KMS-11 (cell line): Measurements from ENCODE around the gene OR8D4.

Source experiments
- H2AFZ ChIP-seq: fragments of 200-600 bp; sonication (generic); 2 replicates; pipeline ENCODE4 v1.6.1; 2016; ENCODE audit warnings: antibody characterized with exemption, mixed run types, low read depth
- H3K27ac ChIP-seq: fragments of 200-600 bp; sonication (generic); 2 replicates; pipeline ENCODE4 v1.6.1; 2016; ENCODE audit warnings: mild to moderate bottlenecking, mixed run types
- H3K27me3 ChIP-seq: fragments of 200-600 bp; sonication (generic); 2 replicates; pipeline ENCODE4 v1.6.1; 2017; ENCODE audit warnings: mild to moderate bottlenecking, low read depth, mixed run types, moderate library complexity; ENCODE audit not compliant: insufficient read depth
- H3K36me3 ChIP-seq: fragments of 200-600 bp; sonication (generic); 2 replicates; pipeline ENCODE4 v1.6.1; 2017; ENCODE audit warnings: mild to moderate bottlenecking, mixed run types; ENCODE audit not compliant: insufficient read depth
- H3K4me1 ChIP-seq: fragments of 200-600 bp; sonication (generic); 2 replicates; pipeline ENCODE4 v1.6.1; 2016; ENCODE audit warnings: mild to moderate bottlenecking, low read depth, mixed run types; ENCODE audit not compliant: poor library complexity, severe bottlenecking
- H3K4me2 ChIP-seq: fragments of 200-600 bp; sonication (generic); 2 replicates; pipeline ENCODE4 v1.7.0; 2016; ENCODE audit warnings: mild to moderate bottlenecking, mixed run types
- H3K4me3 ChIP-seq: fragments of 200-600 bp; sonication (generic); IDR thresholded peaks from 2 replicates; pipeline ENCODE4 v1.6.1; 2017; ENCODE audit warnings: low read depth, low read length, mixed read lengths; ENCODE audit not compliant: insufficient read depth
- H3K79me2 ChIP-seq: fragments of 200-600 bp; sonication (generic); 2 replicates; pipeline ENCODE4 v1.6.1; 2016; ENCODE audit warnings: low read depth, mixed run types; ENCODE audit not compliant: insufficient read depth
- H3K9ac ChIP-seq: fragments of 200-600 bp; sonication (generic); 2 replicates; pipeline ENCODE4 v1.6.1; 2016; ENCODE audit warnings: mild to moderate bottlenecking, mixed run types
- H4K20me1 ChIP-seq: fragments of 200-600 bp; sonication (generic); 2 replicates; pipeline ENCODE4 v1.6.1; 2016; ENCODE audit warnings: mild to moderate bottlenecking, mixed run types; ENCODE audit not compliant: insufficient read depth
- TF ChIP-seq, protein P1 (sequence below): fragments of 200-600 bp; sonication (generic); conservative IDR thresholded peaks from 2 replicates; pipeline ENCODE4 v1.6.1; 2017; ENCODE audit warnings: low read depth, mild to moderate bottlenecking, antibody characterized with exemption, low read length, moderate library complexity, mixed read lengths

OR8D4 gene

GRCh38 chr11:123905826-123906225 lies 3.9 kb downstream of the OR8D4 start:
- no peak overlapping the region for H2AFZ ChIP-seq

DNA sequence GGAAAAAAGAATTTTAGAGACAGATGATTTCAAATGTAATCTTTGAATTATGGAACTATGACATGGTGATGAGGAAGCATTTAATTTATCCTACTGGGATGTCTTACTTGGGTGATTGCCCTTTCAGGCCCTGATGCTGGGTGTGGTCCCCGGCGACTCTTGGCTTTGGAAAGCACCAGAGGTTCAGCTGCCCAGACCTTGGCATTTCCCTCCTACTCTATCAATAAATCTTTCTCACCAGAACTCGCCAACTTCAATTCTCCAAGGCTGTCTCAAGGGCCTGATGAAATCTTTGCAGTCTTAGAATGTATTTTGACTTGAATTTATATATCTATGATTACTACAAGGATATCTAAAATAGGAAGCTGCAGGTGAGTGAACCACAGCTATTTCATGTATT lies 19.0 kb downstream of the OR8D4 start:
- TF ChIP-seq, protein P1, sequence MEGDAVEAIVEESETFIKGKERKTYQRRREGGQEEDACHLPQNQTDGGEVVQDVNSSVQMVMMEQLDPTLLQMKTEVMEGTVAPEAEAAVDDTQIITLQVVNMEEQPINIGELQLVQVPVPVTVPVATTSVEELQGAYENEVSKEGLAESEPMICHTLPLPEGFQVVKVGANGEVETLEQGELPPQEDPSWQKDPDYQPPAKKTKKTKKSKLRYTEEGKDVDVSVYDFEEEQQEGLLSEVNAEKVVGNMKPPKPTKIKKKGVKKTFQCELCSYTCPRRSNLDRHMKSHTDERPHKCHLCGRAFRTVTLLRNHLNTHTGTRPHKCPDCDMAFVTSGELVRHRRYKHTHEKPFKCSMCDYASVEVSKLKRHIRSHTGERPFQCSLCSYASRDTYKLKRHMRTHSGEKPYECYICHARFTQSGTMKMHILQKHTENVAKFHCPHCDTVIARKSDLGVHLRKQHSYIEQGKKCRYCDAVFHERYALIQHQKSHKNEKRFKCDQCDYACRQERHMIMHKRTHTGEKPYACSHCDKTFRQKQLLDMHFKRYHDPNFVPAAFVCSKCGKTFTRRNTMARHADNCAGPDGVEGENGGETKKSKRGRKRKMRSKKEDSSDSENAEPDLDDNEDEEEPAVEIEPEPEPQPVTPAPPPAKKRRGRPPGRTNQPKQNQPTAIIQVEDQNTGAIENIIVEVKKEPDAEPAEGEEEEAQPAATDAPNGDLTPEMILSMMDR: no peak
- Histone ChIP-seq H3K4me2 (no peak overlapping the region), H3K9ac (no peak overlapping the region), H2AFZ (no peak overlapping the region), H3K4me1 (no peaks in the 10 kb centered on the region), H4K20me1 (no peaks in the 10 kb centered on the region), H3K27me3 (no peaks in the 10 kb centered on the region), H3K79me2 (no peaks in the 10 kb centered on the region), H3K4me3 (no peak overlapping the region), H3K27ac (no peak overlapping the region), H3K36me3 (no peaks in the 10 kb centered on the region)

More at GRCh38 chr11:123905826-123906225, 3.9 kb downstream of the OR8D4 start:
- Histone ChIP-seq H3K4me1 (peaks cover 10% of the 10 kb centered on the region), H3K27me3 (no peaks in the 10 kb centered on the region), H3K9ac (no peak overlapping the region), H3K4me3 (no peak overlapping the region), H3K79me2 (no peaks in the 10 kb centered on the region), H4K20me1 (no peaks in the 10 kb centered on the region), H3K27ac (no peak overlapping the region), H3K4me2 (no peak overlapping the region), H3K36me3 (no peaks in the 10 kb centered on the region)
- TF ChIP-seq, protein P1: no peak

GRCh38 chr11:123924027-123924426 lies 22.1 kb downstream of the OR8D4 start:
- H3K4me2 ChIP-seq: no peak overlapping the region
- H3K27me3 ChIP-seq: no peaks in the 10 kb centered on the region
- no peaks in the 10 kb centered on the region for H3K36me3 ChIP-seq
- H3K9ac ChIP-seq: no peak overlapping the region
- no peak overlapping the region for H2AFZ ChIP-seq
- TF ChIP-seq, protein P1: no peak
- H3K79me2 ChIP-seq: no peaks in the 10 kb centered on the region
- no peaks in the 10 kb centered on the region for H3K4me1 ChIP-seq
- H3K4me3 ChIP-seq: no peak overlapping the region
- H3K27ac ChIP-seq: no peak overlapping the region
- no peaks in the 10 kb centered on the region for H4K20me1 ChIP-seq

- H3K79me2 ChIP-seq: no peaks in the 10 kb centered on the region
Observed at GRCh38 chr11:123939317-123939716, 37.4 kb downstream of the OR8D4 start, which contains the start of gene OR4D5. OR4D5 (plus strand) TSS chr11:123939617; CDS start chr11:123939617, 0 bp downstream.

More at GRCh38 chr11:123939317-123939716, 37.4 kb downstream of the OR8D4 start, which contains the start of gene OR4D5:
- Histone ChIP-seq H3K4me1 (no peaks in the 10 kb centered on the region), H3K27me3 (no peaks in the 10 kb centered on the region), H3K4me3 (no peak within 1 kb of the TSS), H3K9ac (no peak within 1 kb of the TSS), H3K4me2 (no peak within 1 kb of the TSS), H2AFZ (no peak within 1 kb of the TSS), H3K36me3 (no peaks in the 10 kb centered on the region), H3K27ac (no peak within 1 kb of the TSS), H4K20me1 (no peaks in the 10 kb centered on the region)
- TF ChIP-seq, protein P1: no peak
